T-cell (primary cell): ENCODE measurements around the gene SEPHS1. TPM values are rescaled to one million over a fixed set of nuclear protein-coding genes. Genes with fewer than 3 reads are reported as not detected.

Source experiments
- ATAC-seq, 4 experiments: fragments of 200-7000 bp in 3 of 4; fragments of 150-1000 bp in 1 of 4; cut with Tn5 transposase; replicated peaks in 1 of 4; 1 replicate in 3 of 4; 2 replicates in 1 of 4; pipeline ENCODE4 v1.10.0; 2021; ENCODE audit warnings: moderate library complexity in 3 of 4, mild to moderate bottlenecking in 2 of 4, moderate number of reproducible peaks in 1 of 4
- CTCF ChIA-PET, 2 donors: fragments of 300-600 bp; sonication (Branson Sonifier 250); formaldehyde crosslinking; loops; one replicate each; lab custom pipeline; 2022; ENCODE audit warnings: antibody characterized with exemption in 2 of 2; lab: Charles Lee
- POLR2A ChIA-PET, 2 donors: fragments of 300-600 bp; sonication (Branson Sonifier 250); formaldehyde crosslinking; loops; one replicate each; lab custom pipeline; 2022; ENCODE audit warnings: antibody characterized with exemption in 2 of 2; lab: Charles Lee
- DNase-seq, 35 experiments: peaks; one replicate each; pipeline versions ENCODE4 v3.0.0 to v3.0.0-alpha.2; 2013 to 2023
- H3K27ac ChIP-seq: one replicate; pipeline ENCODE4 v1.5.1; 2013; ENCODE audit warnings: low read length
- H3K27me3 ChIP-seq, 2 experiments: replicated peaks in 1 of 2; 1 replicate in 1 of 2; 2 replicates in 1 of 2; pipeline versions ENCODE4 v1.6.1 to v1.7.0; 2013; ENCODE audit warnings: low read length in 1 of 2, mixed read lengths in 1 of 2; ENCODE audit not compliant: control insufficient read depth in 2 of 2, insufficient read depth in 2 of 2; ENCODE audit errors: extremely low read depth in 1 of 2
- H3K36me3 ChIP-seq, 2 donors: 1 replicate in 1 of 2; 2 replicates in 1 of 2; pipeline versions ENCODE4 v1.6.1 to v1.7.0; 2013; ENCODE audit warnings: low read length in 1 of 2; ENCODE audit not compliant: control insufficient read depth in 2 of 2, insufficient read depth in 1 of 2; ENCODE audit errors: extremely low read depth in 1 of 2
- H3K4me1 ChIP-seq, 2 experiments: 1 replicate in 1 of 2; 2 replicates in 1 of 2; pipeline versions ENCODE4 v1.6.1 to v1.7.0; 2013; ENCODE audit warnings: low read length in 2 of 2, mixed read lengths in 1 of 2; ENCODE audit not compliant: insufficient read depth in 2 of 2, control insufficient read depth in 1 of 2; ENCODE audit errors: extremely low read depth in 1 of 2
- H3K4me3 ChIP-seq, 2 donors: 1 replicate in 1 of 2; 2 replicates in 1 of 2; pipeline versions ENCODE4 v1.5.1 to v1.7.0; 2013; ENCODE audit warnings: mild to moderate bottlenecking in 2 of 2, low read length in 1 of 2, moderate library complexity in 1 of 2; ENCODE audit not compliant: control insufficient read depth in 1 of 2; ENCODE audit errors: extremely low read depth in 1 of 2
- H3K9me3 ChIP-seq: 2 replicates; pipeline ENCODE4 v1.7.0; 2013
- H3K27ac Mint-ChIP-seq, 2 donors: one replicate each; pipeline ENCODE4 v1.8.0; 2020 to 2021; ENCODE audit warnings: mild to moderate bottlenecking in 2 of 2, mixed read lengths in 2 of 2
- H3K27me3 Mint-ChIP-seq, 2 donors: one replicate each; pipeline ENCODE4 v1.8.0; 2021 to 2022; ENCODE audit warnings: mixed read lengths in 2 of 2
- H3K36me3 Mint-ChIP-seq: one replicate; pipeline ENCODE4 v1.8.0; 2021; ENCODE audit warnings: mixed read lengths
- H3K4me1 Mint-ChIP-seq, 3 donors: one replicate each; pipeline ENCODE4 v1.8.0; 2020 to 2022; ENCODE audit warnings: mixed read lengths in 3 of 3, mild to moderate bottlenecking in 1 of 3
- H3K4me3 Mint-ChIP-seq, 3 donors: one replicate each; pipeline ENCODE4 v1.8.0; 2020 to 2022; ENCODE audit warnings: mild to moderate bottlenecking in 3 of 3, mixed read lengths in 3 of 3, moderate library complexity in 3 of 3
- H3K9me3 Mint-ChIP-seq, 3 donors: one replicate each; pipeline ENCODE4 v1.8.0; 2020 to 2022; ENCODE audit warnings: mixed read lengths in 3 of 3
- WGBS: methylation state at CpG from one replicate; pipeline ENCODE4 v1.1.5; 2013; ENCODE audit warnings: missing lambda C conversion rate; ENCODE audit not compliant: insufficient coverage; 5-methylcytosine and 5-hydroxymethylcytosine counted together
- total RNA-seq, 35 experiments: library from RNA in 6 of 35; stranded (reverse) in 6 of 35; fragments of 120-200 nt in 1 of 35; gene quantifications; one replicate each; pipeline versions ENCODE4 v1.2.1 to v1.2.4 and lab custom pipeline; 2013 to 2026

Gene SEPHS1
- total RNA-seq, 5 donors from 2014 or later (not counting 1 experiment from before 2014, with no cell fraction given): 24.0 to 34.6 (median 29.2) TPM

DNA sequence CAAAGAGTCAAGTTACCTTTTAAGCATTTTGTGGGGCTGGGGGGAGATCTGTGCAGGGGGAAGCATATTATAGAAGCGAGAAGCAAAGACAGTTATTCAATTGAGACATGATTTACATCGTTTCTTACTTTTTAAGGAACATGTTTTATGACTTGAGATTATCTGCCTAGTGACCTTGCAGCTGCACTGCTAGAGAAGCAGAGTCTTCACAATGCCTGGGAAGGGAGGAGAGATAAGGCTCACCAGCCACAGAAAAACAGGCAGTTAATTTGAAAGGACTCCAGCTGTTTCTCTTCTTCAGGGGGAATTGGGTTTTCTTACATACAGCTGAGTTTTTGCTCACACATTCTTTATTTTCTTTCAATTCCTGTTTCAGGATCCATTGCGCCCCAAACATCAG, 79.3 kb downstream of the SEPHS1 start:
- Histone ChIP-seq H3K4me1 (peaks cover 0 to 6% of the 10 kb centered on the region in 2 experiments), H3K4me3 (no peak overlapping the region), H3K27ac (no peak overlapping the region), H3K36me3 (no peaks in the 10 kb centered on the region), H3K27me3 (no peaks in the 10 kb centered on the region), H3K9me3 (no peaks in the 10 kb centered on the region)
- ChIA-PET POLR2A (no interaction called here), CTCF (interaction anchor here in 1 of 2 donors (0.7 kb wide), 1 partner anchor 83 kb away, joined by 3 read pairs; no protein-coding TSS in a partner anchor)
- H3K4me3 Mint-ChIP-seq: no peak overlapping the region
- DNase-seq (no peak), ATAC-seq (no peak)
- no peaks in the 10 kb centered on the region for H3K36me3 Mint-ChIP-seq
- peaks cover 8 to 9% (median 9%) of the 10 kb centered on the region in 3 donors for H3K4me1 Mint-ChIP-seq
- WGBS: 47% methylated on average over 2 of the region's 3 CpGs
- peaks cover 11 to 13% of the 10 kb centered on the region in 2 donors for H3K27me3 Mint-ChIP-seq
- no peaks in the 10 kb centered on the region for H3K9me3 Mint-ChIP-seq
- no peak overlapping the region for H3K27ac Mint-ChIP-seq

DNA sequence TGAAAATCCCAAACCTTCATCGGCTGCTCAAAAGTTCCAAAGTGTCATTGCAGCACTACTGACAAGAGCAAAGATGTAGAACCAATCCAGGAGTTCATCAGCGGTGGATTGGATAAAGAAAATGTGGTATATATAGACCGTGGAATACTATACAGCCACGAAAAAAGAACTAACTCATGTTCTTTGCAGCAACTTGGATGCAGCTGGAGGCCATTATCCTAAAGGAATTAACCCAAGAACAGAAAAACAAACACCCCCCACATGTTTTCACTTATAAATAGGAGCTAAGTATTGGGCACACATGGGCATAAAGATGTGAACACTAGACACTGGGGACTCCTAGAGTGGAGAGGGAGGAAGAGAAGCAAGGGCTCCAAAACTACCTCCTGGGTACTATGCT, 79.8 kb downstream of the SEPHS1 start:
- no CpG with 5 or more reads among the region's 4 CpGs for WGBS
- Mint-ChIP-seq H3K9me3 (no peaks in the 10 kb centered on the region), H3K27me3 (peaks cover 17 to 18% of the 10 kb centered on the region in 2 donors), H3K27ac (no peak overlapping the region), H3K4me1 (peaks cover 8 to 9% (median 9%) of the 10 kb centered on the region in 3 donors), H3K4me3 (no peak overlapping the region), H3K36me3 (no peaks in the 10 kb centered on the region)
- CTCF ChIA-PET: no interaction called here
- H3K27ac ChIP-seq: no peak overlapping the region
- ATAC-seq (no peak), DNase-seq (no peak)
- H3K4me3 ChIP-seq: no peak overlapping the region
- H3K27me3 ChIP-seq: no peaks in the 10 kb centered on the region
- H3K36me3 ChIP-seq: no peaks in the 10 kb centered on the region
- H3K9me3 ChIP-seq: no peaks in the 10 kb centered on the region
- POLR2A ChIA-PET: no interaction called here
- H3K4me1 ChIP-seq: peaks cover 0 to 6% of the 10 kb centered on the region in 2 experiments

Other genes starting within 250 kb of the SEPHS1 start
- 100 to 1,000 TPM in 2 of 5 donors, 10 to 100 TPM in 3; 87.7 to 115 (median 94.9) TPM for gene OPTN, start 248.1 kb downstream of the SEPHS1 start, total RNA-seq
- 1 to 10 TPM in 2 of 5 donors, under 1 TPM in 3; 0.65 to 1.4 (median 0.82) TPM for gene MCM10, start 186.7 kb downstream of the SEPHS1 start, total RNA-seq
- gene UCMA, start 113.9 kb downstream of the SEPHS1 start, total RNA-seq: not detected
- 10 to 100 TPM in 2 of 5 donors, 1 to 10 TPM in 3; 9.3 to 10.9 (median 9.8) TPM for gene PHYH, start 48.2 kb downstream of the SEPHS1 start, total RNA-seq
- gene BEND7, start 180.7 kb upstream of the SEPHS1 start, total RNA-seq: 1 to 10 TPM in 1 of 5 donors, not detected in 4; 1.2 TPM
- gene PRPF18, start 238.7 kb upstream of the SEPHS1 start, total RNA-seq: 10 to 100 TPM; 24.5 to 28.0 (median 25.9) TPM